Osteocyte (in vitro differentiated cells): ENCODE measurements around the gene SLC4A8. TPM values are rescaled to one million over a fixed set of nuclear protein-coding genes. Genes with fewer than 3 reads are reported as not detected.

ENCODE experiments used
- DNase-seq: peaks from one replicate; pipeline ENCODE4 v3.0.0; 2021; ENCODE audit warnings: mixed read lengths; ENCODE audit not compliant: unreplicated experiment; ENCODE audit errors: extremely low spot score
- H3K27ac Mint-ChIP-seq: one replicate; pipeline ENCODE4 v1.8.0; 2021; ENCODE audit warnings: mild to moderate bottlenecking, mixed read lengths; ENCODE audit not compliant: unreplicated experiment
- H3K27me3 Mint-ChIP-seq: one replicate; pipeline ENCODE4 v1.8.0; 2021; ENCODE audit warnings: mixed read lengths; ENCODE audit not compliant: unreplicated experiment
- H3K36me3 Mint-ChIP-seq: one replicate; pipeline ENCODE4 v1.8.0; 2021; ENCODE audit warnings: mixed read lengths; ENCODE audit not compliant: unreplicated experiment
- H3K4me1 Mint-ChIP-seq: one replicate; pipeline ENCODE4 v1.8.0; 2021; ENCODE audit warnings: mixed read lengths; ENCODE audit not compliant: unreplicated experiment
- H3K4me3 Mint-ChIP-seq: one replicate; pipeline ENCODE4 v1.8.0; 2021; ENCODE audit warnings: mild to moderate bottlenecking, moderate library complexity, mixed read lengths; ENCODE audit not compliant: unreplicated experiment
- H3K9me3 Mint-ChIP-seq: one replicate; pipeline ENCODE4 v1.8.0; 2021; ENCODE audit warnings: mixed read lengths; ENCODE audit not compliant: unreplicated experiment
- total RNA-seq: library from RNA; stranded (reverse); gene quantifications from 2 replicates; pipeline ENCODE4 v1.2.1, GENCODE V29; 2021
- TF ChIP-seq, protein P1 (sequence below): fragments of 200-600 bp; sonication (generic); IDR thresholded peaks from 2 replicates; pipeline ENCODE4 v1.5.0; 2021; ENCODE audit warnings: antibody characterized with exemption, mild to moderate bottlenecking, moderate library complexity

SLC4A8 gene
- total RNA-seq, 1 donor from 2014 or later = 3.6 TPM

GRCh38 chr12:51388069-51388799 is 36.4 kb upstream of the SLC4A8 start:
- no peak for DNase-seq
- Mint-ChIP-seq H3K27me3 (no peaks in the 10 kb centered on the region), H3K27ac (peak overlapping the region; percentile 80), H3K4me3 (no peak overlapping the region), H3K36me3 (no peaks in the 10 kb centered on the region), H3K9me3 (no peaks in the 10 kb centered on the region), H3K4me1 (peaks cover 42% of the 10 kb centered on the region)
- TF ChIP-seq, protein P1, sequence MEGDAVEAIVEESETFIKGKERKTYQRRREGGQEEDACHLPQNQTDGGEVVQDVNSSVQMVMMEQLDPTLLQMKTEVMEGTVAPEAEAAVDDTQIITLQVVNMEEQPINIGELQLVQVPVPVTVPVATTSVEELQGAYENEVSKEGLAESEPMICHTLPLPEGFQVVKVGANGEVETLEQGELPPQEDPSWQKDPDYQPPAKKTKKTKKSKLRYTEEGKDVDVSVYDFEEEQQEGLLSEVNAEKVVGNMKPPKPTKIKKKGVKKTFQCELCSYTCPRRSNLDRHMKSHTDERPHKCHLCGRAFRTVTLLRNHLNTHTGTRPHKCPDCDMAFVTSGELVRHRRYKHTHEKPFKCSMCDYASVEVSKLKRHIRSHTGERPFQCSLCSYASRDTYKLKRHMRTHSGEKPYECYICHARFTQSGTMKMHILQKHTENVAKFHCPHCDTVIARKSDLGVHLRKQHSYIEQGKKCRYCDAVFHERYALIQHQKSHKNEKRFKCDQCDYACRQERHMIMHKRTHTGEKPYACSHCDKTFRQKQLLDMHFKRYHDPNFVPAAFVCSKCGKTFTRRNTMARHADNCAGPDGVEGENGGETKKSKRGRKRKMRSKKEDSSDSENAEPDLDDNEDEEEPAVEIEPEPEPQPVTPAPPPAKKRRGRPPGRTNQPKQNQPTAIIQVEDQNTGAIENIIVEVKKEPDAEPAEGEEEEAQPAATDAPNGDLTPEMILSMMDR = no peak

GRCh38 chr12:51388846-51389245 is 35.8 kb upstream of the SLC4A8 start:
- Mint-ChIP-seq H3K9me3 (no peaks in the 10 kb centered on the region), H3K27ac (peak overlapping the region; percentile 80), H3K4me1 (peaks cover 42% of the 10 kb centered on the region), H3K36me3 (no peaks in the 10 kb centered on the region), H3K4me3 (no peak overlapping the region), H3K27me3 (no peaks in the 10 kb centered on the region)
- TF ChIP-seq, protein P1 = no peak
- DNase-seq = no peak

- peaks cover 46% of the 10 kb centered on the region for H3K4me1 Mint-ChIP-seq
- no peak for DNase-seq
Measured at GRCh38 chr12:51389302-51389999, 35.2 kb upstream of the SLC4A8 start.

DNA sequence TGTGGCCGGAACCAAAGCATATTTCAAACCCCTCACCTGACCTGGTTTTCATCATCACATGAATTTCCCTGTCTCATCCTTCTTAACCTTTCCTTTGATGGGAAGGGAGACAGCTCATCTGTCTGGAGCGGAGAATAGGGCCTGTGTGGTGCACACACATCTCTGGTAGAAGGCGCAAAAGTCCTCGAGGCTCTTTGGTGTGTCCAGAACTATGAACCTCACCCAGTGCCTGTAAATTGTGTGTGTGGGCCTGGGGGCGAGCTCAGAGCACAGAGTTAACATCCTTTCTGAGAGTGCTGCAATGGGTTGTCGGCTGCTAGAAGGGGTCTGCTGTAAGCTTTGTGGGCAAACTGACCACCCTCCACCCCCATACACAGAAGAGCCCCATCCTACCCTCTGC is 34.2 kb upstream of the SLC4A8 start:
- no peak for DNase-seq
- peak overlapping the region; percentile 79 for H3K4me3 Mint-ChIP-seq
- peaks cover 47% of the 10 kb centered on the region for H3K4me1 Mint-ChIP-seq
- TF ChIP-seq, protein P1 = no peak
- H3K36me3 Mint-ChIP-seq = no peaks in the 10 kb centered on the region
- no peak overlapping the region for H3K27ac Mint-ChIP-seq
- no peaks in the 10 kb centered on the region for H3K27me3 Mint-ChIP-seq
- H3K9me3 Mint-ChIP-seq = no peaks in the 10 kb centered on the region

More at GRCh38 chr12:51389302-51389999, 35.2 kb upstream of the SLC4A8 start:
- TF ChIP-seq, protein P1 = no peak
- no peaks in the 10 kb centered on the region for H3K27me3 Mint-ChIP-seq
- no peak overlapping the region for H3K4me3 Mint-ChIP-seq
- no peak overlapping the region for H3K27ac Mint-ChIP-seq
- H3K9me3 Mint-ChIP-seq = no peaks in the 10 kb centered on the region
- H3K36me3 Mint-ChIP-seq = no peaks in the 10 kb centered on the region

- peak overlapping the region; percentile 34 for H3K27ac Mint-ChIP-seq
- H3K27me3 Mint-ChIP-seq = no peaks in the 10 kb centered on the region
- TF ChIP-seq, protein P1 = no peak
- peak overlapping the region; percentile 79 for H3K4me3 Mint-ChIP-seq
- peaks cover 47% of the 10 kb centered on the region for H3K4me1 Mint-ChIP-seq
- no peaks in the 10 kb centered on the region for H3K9me3 Mint-ChIP-seq
- no peaks in the 10 kb centered on the region for H3K36me3 Mint-ChIP-seq
- DNase-seq = no peak
Measured at GRCh38 chr12:51390891-51391282, 33.7 kb upstream of the SLC4A8 start.
